MM.1S (cell line): ENCODE measurements around the gene SURF1.

Experiments
- DNase-seq: peaks from one replicate; pipeline ENCODE4 v3.0.0-alpha.2; 2015
- H2AFZ ChIP-seq: fragments of 300-600 bp; sonication (generic); 2 replicates; pipeline ENCODE4 v1.6.0; 2016; ENCODE audit warnings: antibody characterized with exemption, low read length
- H3F3A ChIP-seq: fragments of 300-600 bp; sonication (generic); 2 replicates; pipeline ENCODE4 v1.6.1; 2016; ENCODE audit warnings: mild to moderate bottlenecking, antibody characterized with exemption, low read length, moderate library complexity, mixed read lengths; ENCODE audit not compliant: insufficient read depth
- H3K27ac ChIP-seq: fragments of 300-600 bp; sonication (generic); 2 replicates; pipeline ENCODE4 v1.5.1; 2016; ENCODE audit warnings: mild to moderate bottlenecking, low read length
- H3K27me3 ChIP-seq: fragments of 300-600 bp; sonication (generic); replicated peaks from 2 replicates; pipeline ENCODE4 v1.6.0; 2016; ENCODE audit warnings: low read length; ENCODE audit not compliant: insufficient read depth
- H3K36me3 ChIP-seq: fragments of 300-600 bp; sonication (generic); replicated peaks from 2 replicates; pipeline ENCODE4 v1.6.1; 2016; ENCODE audit warnings: mild to moderate bottlenecking, low read length, mixed read lengths; ENCODE audit not compliant: insufficient read depth
- H3K4me1 ChIP-seq: fragments of 300-600 bp; sonication (generic); 2 replicates; pipeline ENCODE4 v1.6.1; 2016; ENCODE audit warnings: low read length, mixed read lengths
- H3K4me2 ChIP-seq: fragments of 300-600 bp; sonication (generic); 2 replicates; pipeline ENCODE4 v1.6.0; 2016; ENCODE audit warnings: low read depth, low read length
- H3K4me3 ChIP-seq: fragments of 300-600 bp; sonication (generic); 2 replicates; pipeline ENCODE4 v1.5.1; 2016; ENCODE audit warnings: low read length, mixed read lengths
- H3K79me2 ChIP-seq: fragments of 300-600 bp; sonication (generic); 2 replicates; pipeline ENCODE4 v1.6.1; 2016; ENCODE audit warnings: mixed run types, low read length, mixed read lengths
- H3K9ac ChIP-seq: fragments of 300-600 bp; sonication (generic); 2 replicates; pipeline ENCODE4 v1.6.1; 2016; ENCODE audit warnings: low read length, mixed read lengths
- H3K9me2 ChIP-seq: fragments of 300-600 bp; sonication (generic); replicated peaks from 2 replicates; pipeline ENCODE4 v1.6.1; 2016; ENCODE audit warnings: mild to moderate bottlenecking, low read length, mixed read lengths; ENCODE audit not compliant: insufficient read depth
- H3K9me3 ChIP-seq: fragments of 300-600 bp; sonication (generic); replicated peaks from 2 replicates; pipeline ENCODE4 v1.6.1; 2016; ENCODE audit warnings: mild to moderate bottlenecking, low read length, mixed read lengths; ENCODE audit not compliant: insufficient read depth
- H4K20me1 ChIP-seq: fragments of 300-600 bp; sonication (generic); 2 replicates; pipeline ENCODE4 v1.6.1; 2016; ENCODE audit warnings: mild to moderate bottlenecking, low read length, moderate library complexity, mixed read lengths; ENCODE audit not compliant: insufficient read depth
- CTCF ChIP-seq: fragments of 300-600 bp; sonication (generic); IDR thresholded peaks from 2 replicates; pipeline ENCODE4 v1.5.1; 2016; ENCODE audit warnings: antibody characterized with exemption, low read length, mixed read lengths
- EZH2 ChIP-seq: fragments of 300-600 bp; sonication (generic); optimal IDR thresholded peaks from 2 replicates; pipeline ENCODE3; 2017; ENCODE audit warnings: low read depth, mild to moderate bottlenecking, antibody characterized with exemption, low read length, mixed read lengths
- EZH2phosphoT487 ChIP-seq: fragments of 300-600 bp; sonication (generic); IDR thresholded peaks from 2 replicates; pipeline ENCODE4 v1.6.1; 2018; ENCODE audit warnings: antibody characterized with exemption, low read length

Gene SURF1

GRCh38 chr9:133305731-133306130, 50.6 kb downstream of the SURF1 start:
- H3K9me3 ChIP-seq, result no peaks in the 10 kb centered on the region
- H3F3A ChIP-seq, result no peaks in the 10 kb centered on the region
- peaks cover 88% of the 10 kb centered on the region for H3K27me3 ChIP-seq
- H3K9me2 ChIP-seq, result no peaks in the 10 kb centered on the region
- no peaks in the 10 kb centered on the region for H3K4me1 ChIP-seq
- no peaks in the 10 kb centered on the region for H3K36me3 ChIP-seq
- no peak overlapping the region for H3K9ac ChIP-seq
- no peak overlapping the region for H3K4me3 ChIP-seq
- no peaks in the 10 kb centered on the region for H4K20me1 ChIP-seq
- H3K27ac ChIP-seq, result no peak overlapping the region
- DNase-seq, result no peak
- H3K79me2 ChIP-seq, result no peaks in the 10 kb centered on the region
- H2AFZ ChIP-seq, result no peak overlapping the region
- no peak for TF ChIP-seq EZH2
- no peak for TF ChIP-seq EZH2phosphoT487
- no peak for TF ChIP-seq CTCF
- no peak overlapping the region for H3K4me2 ChIP-seq

GRCh38 chr9:133304477-133305377, 51.6 kb downstream of the SURF1 start:
- H3K9me3 ChIP-seq, result no peaks in the 10 kb centered on the region
- H3K27me3 ChIP-seq, result peaks cover 89% of the 10 kb centered on the region
- H3K4me2 ChIP-seq, result no peak overlapping the region
- H3K27ac ChIP-seq, result no peak overlapping the region
- H3F3A ChIP-seq, result no peaks in the 10 kb centered on the region
- H3K4me1 ChIP-seq, result no peaks in the 10 kb centered on the region
- H3K9ac ChIP-seq, result no peak overlapping the region
- no peaks in the 10 kb centered on the region for H3K36me3 ChIP-seq
- H4K20me1 ChIP-seq, result no peaks in the 10 kb centered on the region
- H3K4me3 ChIP-seq, result no peak overlapping the region
- H3K9me2 ChIP-seq, result no peaks in the 10 kb centered on the region
- DNase-seq, result no peak
- no peaks in the 10 kb centered on the region for H3K79me2 ChIP-seq
- TF ChIP-seq EZH2 (no peak), EZH2phosphoT487 (no peak), CTCF (no peak)
- H2AFZ ChIP-seq, result no peak overlapping the region

GRCh38 chr9:133304158-133304470, 52.2 kb downstream of the SURF1 start:
- Histone ChIP-seq H3K9me2 (no peaks in the 10 kb centered on the region), H3F3A (no peaks in the 10 kb centered on the region), H3K4me3 (no peak overlapping the region), H3K79me2 (no peaks in the 10 kb centered on the region), H3K9me3 (no peaks in the 10 kb centered on the region), H3K36me3 (no peaks in the 10 kb centered on the region), H4K20me1 (no peaks in the 10 kb centered on the region), H3K27me3 (peaks cover 89% of the 10 kb centered on the region), H3K4me1 (no peaks in the 10 kb centered on the region), H2AFZ (no peak overlapping the region), H3K27ac (no peak overlapping the region), H3K9ac (no peak overlapping the region), H3K4me2 (no peak overlapping the region)
- DNase-seq, result no peak
- no peak for TF ChIP-seq CTCF
- TF ChIP-seq EZH2phosphoT487, result no peak
- no peak for TF ChIP-seq EZH2
